ENCODE measurements around the gene SCART1.

SCART1 gene

GRCh38 chr10:133420028-133420427 is 33.7 kb upstream of the SCART1 start:
- Histone ChIP-seq H3K9ac (no peak overlapping the region), H3K27ac (no peak overlapping the region), H3K4me2 (ENCODE audit: low read length) (no peak overlapping the region), H2AFZ (no peak overlapping the region), H3K36me3 (ENCODE audit: control insufficient read depth, insufficient read depth, low read length) (no peaks in the 10 kb centered on the region), H3K4me1 (no peaks in the 10 kb centered on the region), H3K9me3 (ENCODE audit: control insufficient read depth, low read length) (no peaks in the 10 kb centered on the region), H3K4me3 (ENCODE audit: low read depth, low read length) (no peak overlapping the region), H3K79me2 (peaks cover 10% of the 10 kb centered on the region), H3K27me3 (ENCODE audit: control insufficient read depth, insufficient read depth, low read length) (peaks cover 3% of the 10 kb centered on the region)
- no peak for TF ChIP-seq CTCF (IDR thresholded peaks at IDR 0.05)

GRCh38 chr10:133420579-133420978 is 33.2 kb upstream of the SCART1 start:
- Histone ChIP-seq H3K27me3 (ENCODE audit: control insufficient read depth, insufficient read depth, low read length) (peaks cover 3% of the 10 kb centered on the region), H3K4me2 (ENCODE audit: low read length) (no peak overlapping the region)

GRCh38 chr10:133421336-133422222 is 32.2 kb upstream of the SCART1 start:
- no peaks in the 10 kb centered on the region for H3K4me1 ChIP-seq
- no peak for TF ChIP-seq CTCF (IDR thresholded peaks at IDR 0.05)

More at GRCh38 chr10:133420579-133420978, 33.2 kb upstream of the SCART1 start:
- no peak overlapping the region for H2AFZ ChIP-seq
- H3K79me2 ChIP-seq: peaks cover 7% of the 10 kb centered on the region
- no peak overlapping the region for H3K4me3 ChIP-seq (ENCODE audit: low read depth, low read length)
- H3K27ac ChIP-seq: no peak overlapping the region
- no peaks in the 10 kb centered on the region for H3K9me3 ChIP-seq (ENCODE audit: control insufficient read depth, low read length)
- no peaks in the 10 kb centered on the region for H3K4me1 ChIP-seq
- no peaks in the 10 kb centered on the region for H3K36me3 ChIP-seq (ENCODE audit: control insufficient read depth, insufficient read depth, low read length)
- TF ChIP-seq CTCF (IDR thresholded peaks at IDR 0.05): no peak
- H3K9ac ChIP-seq: no peak overlapping the region

GRCh38 chr10:133422223-133422806 is 31.4 kb upstream of the SCART1 start:
- no peak overlapping the region for H3K9ac ChIP-seq
- peaks cover 7% of the 10 kb centered on the region for H3K79me2 ChIP-seq
- H3K4me1 ChIP-seq: no peaks in the 10 kb centered on the region
- no peak for TF ChIP-seq CTCF (IDR thresholded peaks at IDR 0.05)
- no peak overlapping the region for H3K4me3 ChIP-seq (ENCODE audit: low read depth, low read length)
- no peaks in the 10 kb centered on the region for H3K36me3 ChIP-seq (ENCODE audit: control insufficient read depth, insufficient read depth, low read length)
- peaks cover 3% of the 10 kb centered on the region for H3K27me3 ChIP-seq (ENCODE audit: control insufficient read depth, insufficient read depth, low read length)
- H2AFZ ChIP-seq: no peak overlapping the region
- H3K9me3 ChIP-seq (ENCODE audit: control insufficient read depth, low read length): no peaks in the 10 kb centered on the region
- no peak overlapping the region for H3K4me2 ChIP-seq (ENCODE audit: low read length)
- no peak overlapping the region for H3K27ac ChIP-seq

More at GRCh38 chr10:133421336-133422222, 32.2 kb upstream of the SCART1 start:
- no peaks in the 10 kb centered on the region for H3K36me3 ChIP-seq (ENCODE audit: control insufficient read depth, insufficient read depth, low read length)
- H3K27ac ChIP-seq: no peak overlapping the region
- peaks cover 7% of the 10 kb centered on the region for H3K79me2 ChIP-seq
- H3K9me3 ChIP-seq (ENCODE audit: control insufficient read depth, low read length): no peaks in the 10 kb centered on the region
- H3K27me3 ChIP-seq (ENCODE audit: control insufficient read depth, insufficient read depth, low read length): peaks cover 3% of the 10 kb centered on the region
- H3K4me3 ChIP-seq (ENCODE audit: low read depth, low read length): no peak overlapping the region
- H3K9ac ChIP-seq: no peak overlapping the region
- H3K4me2 ChIP-seq (ENCODE audit: low read length): no peak overlapping the region
- no peak overlapping the region for H2AFZ ChIP-seq
